NCI-H2029 (cell line): ENCODE measurements around the gene AKR1D1.
"Not testable (repeated sequence)": the region's sequence is repeated elsewhere in the genome, so short reads cannot be mapped to it uniquely, and the experiment has no call there.

Source experiments
- DNase-seq: peaks from one replicate; lab custom pipeline; 2025; lab: John Stamatoyannopoulos, UW

Gene AKR1D1, protein sequence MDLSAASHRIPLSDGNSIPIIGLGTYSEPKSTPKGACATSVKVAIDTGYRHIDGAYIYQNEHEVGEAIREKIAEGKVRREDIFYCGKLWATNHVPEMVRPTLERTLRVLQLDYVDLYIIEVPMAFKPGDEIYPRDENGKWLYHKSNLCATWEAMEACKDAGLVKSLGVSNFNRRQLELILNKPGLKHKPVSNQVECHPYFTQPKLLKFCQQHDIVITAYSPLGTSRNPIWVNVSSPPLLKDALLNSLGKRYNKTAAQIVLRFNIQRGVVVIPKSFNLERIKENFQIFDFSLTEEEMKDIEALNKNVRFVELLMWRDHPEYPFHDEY

DNA sequence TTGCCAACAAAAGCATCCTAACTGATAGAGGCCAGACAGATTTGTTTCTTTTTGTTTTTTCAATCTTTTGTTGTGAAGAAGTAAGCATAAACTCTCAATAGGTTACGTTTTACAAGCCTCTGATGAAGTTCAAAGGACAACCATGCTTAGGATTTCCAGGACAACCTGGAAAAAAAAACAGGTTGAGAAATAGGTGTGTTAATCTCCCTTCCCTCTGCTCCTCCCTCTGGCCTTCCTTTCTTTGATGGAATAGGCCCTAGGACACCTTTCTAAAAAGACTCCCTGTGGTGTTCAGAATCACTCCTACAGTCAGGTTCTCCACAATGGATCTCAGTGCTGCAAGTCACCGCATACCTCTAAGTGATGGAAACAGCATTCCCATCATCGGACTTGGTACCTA is at the start of gene AKR1D1:
AKR1D1 (plus strand) TSS at position 264 of the 400 bp plus-strand sequence; CDS start at position 324, 60 bp downstream.
- DNase-seq = no peak

DNA sequence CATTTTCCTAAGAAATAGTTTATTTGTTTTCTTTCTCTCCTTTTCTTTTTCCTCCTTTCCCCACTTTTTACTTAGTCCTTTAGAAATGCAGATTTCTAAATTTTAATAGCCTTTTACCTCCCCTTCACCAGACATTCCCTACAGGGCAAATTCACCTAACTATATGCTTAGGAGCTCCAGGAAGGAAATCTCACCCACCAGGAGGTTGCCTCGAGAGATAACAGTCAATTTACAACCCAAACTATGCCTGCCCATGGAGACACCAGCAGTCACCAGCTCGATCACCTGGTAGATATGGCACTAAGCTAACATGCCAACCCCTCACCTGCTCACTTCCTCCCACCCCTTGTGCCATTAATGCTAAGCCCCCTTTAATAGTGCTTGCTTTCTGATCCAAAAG is 49.2 kb upstream of the AKR1D1 start:
- DNase-seq = no peak

DNA sequence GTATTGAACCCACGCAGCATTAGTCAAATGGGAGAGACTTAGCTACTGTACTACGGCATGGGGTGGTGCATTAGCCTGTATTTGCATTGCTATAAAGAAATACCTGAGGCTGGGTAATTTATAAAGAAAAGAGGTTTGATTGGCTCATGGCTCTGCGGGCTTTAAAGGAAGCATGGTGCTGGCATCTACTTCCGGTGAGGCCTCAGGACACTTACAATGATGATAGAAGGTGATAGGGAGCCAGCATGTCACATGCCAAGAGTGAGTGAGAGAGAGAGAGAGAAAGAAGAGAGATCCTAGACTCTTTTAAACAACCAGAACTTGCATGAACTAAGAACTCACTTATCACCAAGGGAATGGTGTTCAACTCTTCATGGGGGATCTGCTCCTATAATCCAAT is 47.1 kb upstream of the AKR1D1 start:
- no peak for DNase-seq

DNA sequence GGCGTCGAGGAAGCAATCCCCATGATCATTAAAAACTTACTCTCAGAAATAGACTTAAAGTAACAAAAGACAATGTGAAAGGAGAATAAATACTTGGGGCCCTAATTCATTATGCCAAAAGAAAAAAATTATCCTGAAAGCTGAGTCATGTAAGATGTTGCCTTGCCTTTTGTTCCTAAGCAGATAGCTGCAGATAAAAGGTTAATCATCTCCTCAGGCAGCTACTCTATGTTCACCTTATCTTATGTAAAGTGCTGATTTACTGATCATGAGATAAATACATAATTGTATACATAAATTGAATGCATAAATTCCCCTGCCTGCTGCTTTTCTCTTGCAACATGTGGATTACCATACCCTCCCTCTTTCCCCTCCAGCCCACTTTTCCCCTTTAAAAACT is 46.3 kb upstream of the AKR1D1 start:
- no peak for DNase-seq

DNA sequence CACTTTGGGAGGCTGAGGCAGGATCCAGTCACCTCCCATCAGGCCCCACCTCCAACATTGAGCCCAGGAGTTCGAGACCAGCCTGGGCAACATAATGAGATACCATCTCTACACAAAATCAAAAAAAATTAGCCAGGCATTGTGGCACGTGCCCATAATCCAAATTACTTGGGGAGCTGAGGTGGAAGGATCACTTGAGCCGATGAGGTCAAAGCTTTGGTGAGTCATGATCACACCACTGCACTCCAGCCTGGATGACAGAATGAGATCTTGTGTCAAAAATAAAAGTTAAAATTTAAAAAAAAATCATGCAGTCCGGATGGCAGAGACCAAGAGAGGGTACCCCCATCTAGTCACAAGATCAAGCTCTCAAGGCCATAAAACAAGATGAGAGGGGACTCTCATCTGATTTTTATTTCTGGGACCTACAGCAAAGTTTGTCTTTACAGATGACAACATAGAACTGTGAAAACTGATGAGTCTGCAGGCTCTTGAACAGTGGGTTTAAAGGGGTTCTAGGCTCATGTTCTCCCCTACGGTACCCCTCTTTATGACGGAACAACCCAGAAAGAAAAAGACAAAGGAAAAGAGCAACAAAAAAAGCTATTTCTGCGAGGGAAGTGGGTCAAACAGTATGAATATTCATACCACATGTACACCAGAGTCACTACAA is 45.4 kb upstream of the AKR1D1 start:
- no peak for DNase-seq

DNA sequence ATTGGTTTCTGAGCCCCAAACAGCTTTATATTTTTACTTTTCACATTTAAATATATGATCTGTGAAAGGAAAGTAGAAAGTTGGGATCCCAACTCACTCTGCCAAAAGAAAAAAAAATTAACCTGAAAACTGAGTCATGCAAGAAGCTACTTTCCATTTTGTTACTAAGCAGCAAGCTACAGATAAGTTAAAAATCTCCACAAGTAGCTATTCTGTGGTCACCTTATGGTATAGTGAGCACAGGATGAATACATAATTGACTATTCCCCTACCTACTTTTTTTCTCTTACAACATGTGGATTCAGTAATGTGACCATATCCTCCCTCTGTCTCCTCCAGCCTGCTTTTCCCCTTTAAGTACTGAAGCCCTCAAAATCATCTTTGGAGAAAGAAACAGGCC is 44.1 kb upstream of the AKR1D1 start:
- no peak for DNase-seq

DNA sequence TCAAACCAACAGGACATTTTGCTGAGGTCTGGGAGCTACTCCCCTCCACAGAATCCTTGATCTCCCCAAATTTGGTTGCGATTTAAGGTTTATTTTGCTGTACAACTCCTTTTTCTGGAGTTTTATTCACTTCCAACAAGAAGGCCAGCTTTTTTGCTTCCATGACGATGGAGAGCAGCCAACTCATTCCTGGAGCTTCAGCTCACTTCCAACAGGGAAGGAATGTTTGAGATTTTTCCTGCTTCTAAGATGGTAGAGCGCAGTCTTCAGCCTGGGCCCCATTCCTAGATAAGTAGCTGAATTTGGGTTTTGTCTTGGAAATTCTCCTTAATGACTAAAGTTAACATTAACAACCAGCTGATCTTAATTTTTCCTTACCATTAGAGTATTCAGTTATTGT is 43.5 kb upstream of the AKR1D1 start:
- no peak for DNase-seq

DNA sequence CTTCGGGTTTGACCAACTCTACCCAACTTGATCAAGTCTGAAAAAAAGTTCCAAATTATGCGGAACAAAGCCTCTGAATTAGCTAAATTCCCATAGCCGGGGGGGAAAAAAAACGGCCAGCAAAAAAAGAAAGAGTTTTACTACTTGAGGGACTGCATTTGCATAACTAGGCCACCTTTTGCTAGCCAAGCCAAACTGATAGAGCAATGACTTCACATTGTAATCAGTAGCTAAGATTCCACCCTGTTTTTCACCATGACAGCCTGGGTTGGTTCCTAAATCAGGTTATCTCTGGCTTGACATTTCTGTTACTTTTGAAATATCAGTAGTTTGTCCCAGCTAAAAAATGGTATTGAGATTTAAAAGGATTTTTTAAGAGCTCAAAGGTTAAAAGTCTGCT is 43.0 kb upstream of the AKR1D1 start:
- DNase-seq = no peak

DNA sequence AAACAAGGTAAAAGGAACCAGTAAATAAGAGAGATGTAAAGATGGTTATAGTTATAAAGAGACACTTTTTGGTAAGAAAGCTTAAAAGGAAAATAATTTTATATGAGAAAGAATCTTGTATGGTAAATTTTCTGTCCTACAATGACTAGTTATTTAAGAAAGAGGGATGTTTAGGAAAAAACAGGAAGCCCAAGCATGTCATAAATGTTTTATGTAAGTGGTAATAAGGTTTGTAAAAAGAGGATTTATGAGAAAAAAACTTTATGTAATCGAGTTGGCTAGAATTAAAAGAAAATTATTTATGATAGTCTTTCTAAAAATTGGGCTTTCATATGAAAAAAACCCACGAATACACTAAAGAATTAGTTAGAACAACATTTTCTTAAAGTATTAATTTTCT is 40.1 kb upstream of the AKR1D1 start:
- no peak for DNase-seq

DNA sequence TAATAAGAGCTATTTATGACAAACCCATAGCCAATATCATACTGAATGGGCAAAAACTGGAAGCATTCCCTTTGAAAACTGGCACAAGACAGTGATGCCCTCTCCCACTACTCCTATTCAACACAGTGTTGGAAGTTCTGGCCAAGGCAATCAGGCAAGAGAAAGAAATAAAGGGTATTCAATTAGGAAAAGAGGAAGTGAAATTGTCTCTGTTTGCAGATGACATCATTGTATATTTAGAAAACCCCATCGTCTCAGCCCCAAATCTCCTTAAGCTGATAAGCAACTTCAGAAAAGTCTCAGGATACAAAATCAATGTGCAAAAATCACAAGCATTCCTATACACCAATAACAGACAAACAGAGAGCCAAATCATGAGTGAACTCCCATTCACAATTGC is 36.2 kb upstream of the AKR1D1 start:
- not testable (repeated sequence) for DNase-seq

DNA sequence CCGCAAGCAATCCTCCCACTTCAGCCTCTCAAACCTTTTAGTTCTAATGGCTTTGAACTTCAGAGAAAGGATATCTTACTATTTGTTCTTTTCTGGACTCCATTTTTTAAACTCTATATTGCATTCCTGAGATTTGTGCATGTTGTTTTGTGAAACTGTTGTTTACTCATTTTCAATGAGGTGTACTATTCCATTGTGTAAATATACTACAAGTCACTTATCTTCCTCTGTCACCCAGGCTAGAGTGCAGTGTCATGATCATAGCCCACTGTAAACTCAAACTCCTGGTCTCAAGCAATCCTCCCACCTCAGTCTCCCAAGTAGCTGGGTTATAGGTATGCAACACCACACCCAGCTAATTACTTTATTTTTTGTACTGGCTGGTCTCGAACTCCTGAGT is 31.4 kb upstream of the AKR1D1 start:
- DNase-seq = no peak

DNA sequence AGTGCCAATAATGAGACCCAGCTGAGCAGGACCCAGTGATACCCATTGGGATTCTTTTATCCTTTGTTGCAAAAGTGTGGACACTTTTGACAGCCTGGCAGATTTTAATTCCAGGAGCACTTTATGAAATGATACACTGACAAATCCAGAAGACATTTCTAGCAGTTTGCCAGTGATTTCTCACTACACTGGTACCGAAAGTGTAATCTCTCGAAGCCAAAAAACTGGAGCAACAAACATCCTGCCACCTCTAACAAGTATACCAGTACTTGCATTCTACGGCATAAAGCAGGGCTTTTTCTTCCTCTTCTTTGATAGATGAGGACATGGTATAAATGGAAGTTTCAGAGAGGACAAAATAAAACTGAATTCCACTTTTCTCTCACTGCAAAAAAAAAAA is 28.4 kb upstream of the AKR1D1 start:
- no peak for DNase-seq

DNA sequence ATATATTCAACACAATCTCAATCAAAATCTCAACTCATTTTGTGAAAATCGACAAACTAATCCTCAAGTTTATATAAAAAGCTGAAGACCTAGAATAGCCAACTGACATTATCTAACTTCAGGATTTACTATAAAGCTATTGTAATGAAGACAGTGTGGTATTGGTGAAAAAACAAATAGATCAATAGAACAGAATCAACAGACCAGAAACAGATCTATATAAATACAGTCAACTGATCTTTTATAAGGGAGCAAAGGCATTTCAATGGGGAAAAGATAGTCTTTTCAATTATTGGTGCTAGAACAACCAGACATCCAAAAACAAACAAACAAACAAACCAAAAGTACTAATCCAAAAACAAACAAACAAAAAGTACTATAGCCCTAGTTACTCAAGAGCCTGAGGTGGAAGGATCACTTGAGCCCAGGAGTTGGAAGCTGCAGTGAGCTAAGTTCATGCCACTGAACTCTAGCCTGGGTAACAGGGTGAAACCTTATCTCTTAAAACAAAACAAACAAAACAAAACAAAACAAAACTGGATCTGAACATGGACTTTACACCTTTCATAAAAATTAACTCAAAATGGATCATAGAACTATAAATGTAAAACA is 26.6 kb upstream of the AKR1D1 start:
- DNase-seq = no peak

DNA sequence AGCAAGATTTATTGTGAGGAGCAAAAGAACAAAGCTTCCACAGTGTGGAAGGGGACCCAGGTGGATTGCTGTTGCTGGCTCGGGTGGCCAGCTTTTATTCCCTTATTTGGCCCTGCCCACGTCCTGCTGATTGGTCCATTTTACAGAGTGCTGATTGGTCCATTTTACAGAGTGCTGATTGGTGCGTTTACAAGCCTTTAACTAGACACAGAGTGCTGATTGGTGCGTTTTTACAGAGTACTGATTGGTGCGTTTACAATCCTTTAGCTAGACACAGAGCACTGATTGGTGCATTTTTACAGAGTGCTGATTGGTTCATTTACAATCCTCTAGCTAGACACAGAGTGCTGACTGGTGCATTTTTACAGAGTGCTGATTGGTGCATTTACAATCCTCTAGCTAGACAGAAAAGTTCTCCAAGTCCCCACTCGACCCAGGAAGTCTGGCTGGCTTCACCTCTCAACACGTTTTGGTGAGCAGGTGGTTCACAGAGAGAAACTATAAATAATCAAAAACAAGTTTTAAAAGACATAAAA is 24.5 kb upstream of the AKR1D1 start:
- DNase-seq = not testable (repeated sequence)

DNA sequence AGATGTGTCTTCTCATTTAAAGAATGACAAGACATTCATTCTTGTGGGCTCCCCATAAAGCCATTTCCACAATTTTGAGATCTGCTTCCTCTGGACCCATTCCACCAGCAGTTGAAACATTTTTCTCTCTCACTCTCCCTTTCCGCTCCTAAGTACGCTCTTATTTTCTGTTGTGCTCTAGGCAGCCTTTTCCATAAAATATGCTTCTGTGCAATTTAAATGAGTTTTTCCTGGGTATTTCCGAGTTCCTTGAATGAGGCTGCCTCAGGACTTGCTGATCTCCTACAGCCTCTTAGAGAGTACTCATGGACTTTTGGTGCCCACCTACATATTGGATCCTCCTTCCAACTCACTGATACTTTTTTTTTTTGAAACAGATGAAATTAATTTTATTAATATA is 23.6 kb upstream of the AKR1D1 start:
- no peak for DNase-seq

DNA sequence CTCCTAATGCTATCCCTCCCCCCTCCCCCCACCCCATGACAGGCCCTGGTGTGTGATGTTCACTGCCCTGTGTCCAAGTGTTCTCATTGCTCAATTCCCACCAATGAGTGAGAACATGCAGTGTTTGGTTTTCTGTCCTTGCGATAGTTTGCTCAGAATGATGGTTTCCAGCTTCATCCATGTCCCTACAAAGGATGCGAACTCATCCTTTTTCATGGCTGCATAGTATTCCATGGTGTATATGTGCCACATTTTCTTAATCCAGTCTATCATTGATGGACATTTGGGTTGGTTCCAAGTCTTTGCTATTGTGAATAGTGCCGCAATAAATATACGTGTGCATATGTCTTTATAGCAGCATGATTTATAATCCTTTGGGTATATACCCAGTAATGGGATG is 20.6 kb upstream of the AKR1D1 start:
- DNase-seq = not testable (repeated sequence)

DNA sequence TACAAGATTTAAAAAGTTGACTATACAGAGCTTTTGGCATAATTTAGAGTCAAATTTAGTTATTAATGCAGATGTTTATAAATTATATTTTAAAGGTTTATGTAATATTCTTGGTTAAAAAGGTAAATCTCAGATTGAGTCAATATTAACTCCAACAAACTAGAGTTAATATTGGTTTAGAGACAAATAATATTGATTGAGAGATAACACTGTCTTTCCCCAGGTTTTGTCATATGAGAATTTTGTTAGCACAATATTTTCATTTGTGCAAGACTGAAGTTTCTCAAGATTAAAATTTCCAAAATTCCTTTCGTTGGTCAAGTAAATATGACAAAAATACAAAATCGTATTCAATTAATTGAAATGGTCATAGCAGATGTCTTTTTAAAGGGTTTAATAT is 12.9 kb upstream of the AKR1D1 start:
- no peak for DNase-seq

DNA sequence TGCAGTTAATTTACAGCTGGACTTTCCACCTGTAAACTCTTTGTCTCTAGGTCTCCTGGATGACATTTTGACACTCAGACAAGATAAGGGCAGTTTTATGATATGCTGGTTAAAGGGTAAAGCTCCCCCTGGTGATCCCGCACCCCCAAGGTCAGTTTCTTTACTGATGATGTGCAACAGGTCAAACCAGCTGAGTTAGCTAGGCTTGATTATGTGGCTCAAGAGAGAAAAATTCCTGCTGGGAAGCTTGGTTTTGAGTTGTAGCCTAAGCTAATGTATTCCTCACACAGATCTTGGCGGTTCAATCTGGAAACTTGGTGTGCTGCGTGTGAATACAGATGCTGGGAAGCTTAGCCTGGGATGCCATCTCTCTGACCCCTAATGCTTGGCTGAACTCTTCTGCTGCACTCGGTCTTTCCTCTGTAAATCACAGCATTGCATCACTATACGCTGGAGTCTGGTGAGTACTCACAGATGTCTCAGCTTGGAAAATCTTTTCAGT is 11.4 kb upstream of the AKR1D1 start:
- no peak for DNase-seq

DNA sequence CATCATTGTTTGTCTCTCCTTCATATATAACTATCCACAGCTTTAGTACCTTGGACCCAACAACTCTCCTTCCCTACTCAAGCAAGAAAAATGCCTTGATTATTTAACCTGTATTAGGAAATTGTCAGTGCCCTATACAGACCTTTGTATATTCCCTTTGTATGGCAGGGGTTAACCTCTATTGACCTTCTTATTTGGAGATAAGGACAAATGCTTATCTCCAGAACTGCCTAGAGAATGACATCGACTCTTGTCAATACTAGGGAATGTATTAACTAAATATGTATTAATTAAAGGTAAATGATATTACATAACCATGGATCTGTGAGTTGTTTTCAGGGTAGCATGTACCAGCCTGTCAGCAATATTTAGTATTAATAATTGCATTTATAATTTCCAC is 10.4 kb upstream of the AKR1D1 start:
- DNase-seq = no peak

DNA sequence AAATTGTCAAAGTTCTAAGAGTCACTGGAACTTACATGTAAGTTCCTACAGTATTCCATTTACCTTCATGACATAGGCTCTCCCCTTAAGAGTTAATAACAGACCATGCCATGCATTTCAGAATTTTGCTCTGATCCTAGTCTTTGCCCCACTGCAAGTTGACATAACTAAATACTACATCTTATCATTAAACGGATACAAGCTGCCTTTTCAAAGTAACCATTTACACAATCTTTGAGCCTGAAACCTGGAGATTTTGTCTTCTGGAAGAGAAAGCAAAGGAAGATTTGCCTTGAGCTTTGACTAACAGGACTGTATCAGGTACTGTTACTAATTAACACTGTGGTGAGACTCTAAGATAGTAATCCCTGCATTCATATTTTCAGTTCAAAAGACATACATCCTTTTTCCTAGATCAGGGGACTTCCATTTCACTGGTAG is 9.3 kb upstream of the AKR1D1 start:
- DNase-seq = no peak

DNA sequence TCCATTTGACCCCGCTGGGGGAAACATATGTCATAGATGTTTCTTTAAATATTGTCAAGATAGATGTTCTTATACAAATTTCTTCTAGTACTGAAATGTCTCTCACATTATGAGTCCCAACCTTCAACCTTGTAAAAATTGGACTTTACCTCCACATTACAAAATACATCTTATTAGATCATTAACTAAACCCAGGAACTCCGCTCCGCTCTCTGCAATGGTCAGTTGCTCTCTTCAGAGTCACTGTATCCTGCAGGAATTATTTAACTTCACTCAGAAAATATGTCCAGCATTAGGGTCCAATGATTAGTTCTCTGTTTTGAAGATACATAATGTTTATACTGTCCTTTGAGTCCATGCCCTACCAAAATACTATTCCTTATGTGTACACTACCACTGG is 8.5 kb upstream of the AKR1D1 start:
- no peak for DNase-seq

DNA sequence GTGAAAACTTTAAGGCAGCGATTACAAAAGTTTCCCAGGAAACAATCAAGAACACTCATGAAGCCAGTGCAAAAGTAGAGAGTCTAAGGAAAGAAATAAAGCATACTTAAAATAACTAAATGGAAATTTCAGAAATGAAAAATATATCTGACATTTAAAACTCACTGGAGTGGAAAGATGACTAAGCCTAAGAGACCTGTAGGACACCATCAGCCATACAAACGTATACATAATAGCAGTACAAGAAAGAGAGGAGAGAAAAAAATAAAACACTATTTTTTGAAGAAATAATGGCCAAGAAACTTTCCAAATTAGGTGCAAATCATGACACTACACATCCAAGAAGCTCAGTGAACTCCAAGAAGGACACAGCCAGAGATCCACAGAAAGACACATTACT is 5.4 kb upstream of the AKR1D1 start:
- no peak for DNase-seq

DNA sequence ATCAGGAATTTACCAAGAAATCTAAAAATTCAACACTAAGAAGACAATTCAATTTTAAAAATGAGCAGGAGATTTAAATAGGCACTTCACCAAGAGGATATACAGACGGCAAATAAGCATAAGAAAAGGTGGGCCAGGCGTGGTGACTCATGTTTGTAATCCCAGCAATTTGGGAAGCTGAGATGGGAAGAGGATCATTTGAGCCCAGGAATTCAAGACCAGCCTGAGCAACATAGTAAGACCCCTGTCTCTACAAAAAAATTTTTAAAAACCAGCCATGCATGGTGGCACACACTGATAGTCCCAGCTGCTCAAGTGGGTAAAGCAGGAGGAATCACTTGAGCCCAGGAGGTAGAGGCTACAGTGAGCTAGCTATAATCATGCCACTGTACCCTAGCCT is 3.5 kb upstream of the AKR1D1 start:
- DNase-seq = no peak
